ENCODE data around the gene TBC1D5. TPM values are rescaled to one million over a fixed set of nuclear protein-coding genes. Genes with fewer than 3 reads are reported as not detected.

The TBC1D5 gene
- total and polyA plus RNA-seq, 2 of the 4 experiments (the other 2 are of a cell fraction): 16.4 to 57.0 TPM

GRCh38 chr3:17288839-17289399 lies 453.5 kb downstream of the TBC1D5 start:
- Histone ChIP-seq H4K91ac (ENCODE audit: insufficient read depth, low read depth, low read length) (no peak overlapping the region), H3K4me3 (ENCODE audit: insufficient read depth, low read depth, low read length) (no peak overlapping the region), H4K20me1 (ENCODE audit: insufficient read depth, low read length) (no peaks in the 10 kb centered on the region), H3K4ac (ENCODE audit: low read depth, low read length) (no peak overlapping the region), H3K27ac (ENCODE audit: insufficient read depth, low read length) (no peak overlapping the region), H2AFZ (replicated peaks; ENCODE audit: low read length, poor library complexity) (no peak overlapping the region), H3K9me3 (ENCODE audit: control insufficient read depth, insufficient read depth, low read length) (no peaks in the 10 kb centered on the region), H3K9ac (ENCODE audit: low read depth, low read length) (no peak overlapping the region), H3K9me1 (ENCODE audit: insufficient read depth, low read length) (no peaks in the 10 kb centered on the region), H3K36me3 (ENCODE audit: control insufficient read depth, insufficient read depth, low read length) (no peaks in the 10 kb centered on the region), H3K27me3 (ENCODE audit: control insufficient read depth, insufficient read depth, low read length) (no peaks in the 10 kb centered on the region), H2AK9ac (replicated peaks; ENCODE audit: low read depth, low read length, poor library complexity) (no peak overlapping the region), H3K79me1 (ENCODE audit: low read depth in 1 of 2, low read length in 2 of 2) (no peaks in the 10 kb centered on the region), H3K56ac (ENCODE audit: extremely low read depth, insufficient read depth, low read length) (no peak overlapping the region), H2AK5ac (ENCODE audit: low read depth, low read length) (no peak overlapping the region), H4K8ac (ENCODE audit: low read depth in 2 of 2, low read length in 2 of 2) (no peak overlapping the region), H3K18ac (ENCODE audit: low read depth, low read length) (no peak overlapping the region), H3K23ac (ENCODE audit: low read depth, low read length) (no peak overlapping the region), H2BK5ac (ENCODE audit: low read depth, low read length, poor library complexity, severe bottlenecking) (no peak overlapping the region), H3K14ac (replicated peaks; ENCODE audit: low read depth, low read length) (no peak overlapping the region), H2BK15ac (ENCODE audit: low read depth, low read length) (no peak overlapping the region), H4K5ac (ENCODE audit: low read depth, low read length) (no peak overlapping the region), H3K4me1 (ENCODE audit: control insufficient read depth, insufficient read depth, low read length) (no peaks in the 10 kb centered on the region), H3K4me2 (ENCODE audit: low read depth, low read length) (no peak overlapping the region), H2BK120ac (ENCODE audit: low read depth, low read length) (no peak overlapping the region), H2BK20ac (ENCODE audit: low read depth, low read length) (no peak overlapping the region)
- ATAC-seq (ENCODE audit: low read depth): no peak
- in situ Hi-C loops (cut with MboI; ENCODE audit: low sequenced_read_pairs) (no loop called here), dilution Hi-C loops (cut with HindIII; ENCODE audit: low sequenced_read_pairs, unreplicated experiment) (no loop called here), intact Hi-C loops (cut with micrococcal nuclease) (no loop called here)
- DNase-seq: no peak
- POLR2A ChIA-PET (ENCODE audit: unreplicated experiment): no interaction called here
- CTCF ChIA-PET: no interaction called here
- WGBS, 2 experiments (ENCODE audit: extremely low coverage in 2 of 2, insufficient read length in 1 of 2): 98% methylated on average over 8 of the region's 14 CpGs; no CpG with 5 or more reads in 1 of the 2 experiments
- TF ChIP-seq ELK1 (IDR thresholded peaks at IDR 0.05; ENCODE audit: borderline replicate concordance, low read depth, low read length): no peak
- TF ChIP-seq FOS (IDR thresholded peaks at IDR 0.05; ENCODE audit: low read depth, low read length): no peak
- TF ChIP-seq, protein P1, sequence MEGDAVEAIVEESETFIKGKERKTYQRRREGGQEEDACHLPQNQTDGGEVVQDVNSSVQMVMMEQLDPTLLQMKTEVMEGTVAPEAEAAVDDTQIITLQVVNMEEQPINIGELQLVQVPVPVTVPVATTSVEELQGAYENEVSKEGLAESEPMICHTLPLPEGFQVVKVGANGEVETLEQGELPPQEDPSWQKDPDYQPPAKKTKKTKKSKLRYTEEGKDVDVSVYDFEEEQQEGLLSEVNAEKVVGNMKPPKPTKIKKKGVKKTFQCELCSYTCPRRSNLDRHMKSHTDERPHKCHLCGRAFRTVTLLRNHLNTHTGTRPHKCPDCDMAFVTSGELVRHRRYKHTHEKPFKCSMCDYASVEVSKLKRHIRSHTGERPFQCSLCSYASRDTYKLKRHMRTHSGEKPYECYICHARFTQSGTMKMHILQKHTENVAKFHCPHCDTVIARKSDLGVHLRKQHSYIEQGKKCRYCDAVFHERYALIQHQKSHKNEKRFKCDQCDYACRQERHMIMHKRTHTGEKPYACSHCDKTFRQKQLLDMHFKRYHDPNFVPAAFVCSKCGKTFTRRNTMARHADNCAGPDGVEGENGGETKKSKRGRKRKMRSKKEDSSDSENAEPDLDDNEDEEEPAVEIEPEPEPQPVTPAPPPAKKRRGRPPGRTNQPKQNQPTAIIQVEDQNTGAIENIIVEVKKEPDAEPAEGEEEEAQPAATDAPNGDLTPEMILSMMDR (conservative IDR thresholded peaks at IDR 0.05; ENCODE audit: low read depth, low read length): no peak
- no peak for TF ChIP-seq RAD21 (IDR thresholded peaks at IDR 0.05; ENCODE audit: low read length)
- no peak for TF ChIP-seq RCOR1 (IDR thresholded peaks at IDR 0.05; ENCODE audit: insufficient replicate concordance, low read length)
- TF ChIP-seq POLR2A (IDR thresholded peaks at IDR 0.05; ENCODE audit: low read depth, low read length): no peak
- no peak for TF ChIP-seq NFE2L2 (IDR thresholded peaks at IDR 0.05; ENCODE audit: low read depth, low read length)
- TF ChIP-seq, protein P2, sequence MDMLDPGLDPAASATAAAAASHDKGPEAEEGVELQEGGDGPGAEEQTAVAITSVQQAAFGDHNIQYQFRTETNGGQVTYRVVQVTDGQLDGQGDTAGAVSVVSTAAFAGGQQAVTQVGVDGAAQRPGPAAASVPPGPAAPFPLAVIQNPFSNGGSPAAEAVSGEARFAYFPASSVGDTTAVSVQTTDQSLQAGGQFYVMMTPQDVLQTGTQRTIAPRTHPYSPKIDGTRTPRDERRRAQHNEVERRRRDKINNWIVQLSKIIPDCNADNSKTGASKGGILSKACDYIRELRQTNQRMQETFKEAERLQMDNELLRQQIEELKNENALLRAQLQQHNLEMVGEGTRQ (IDR thresholded peaks at IDR 0.05; ENCODE audit: low read depth, low read length): no peak
- no peak for TF ChIP-seq CHD1 (IDR thresholded peaks at IDR 0.05; ENCODE audit: low read depth, low read length)
- TF ChIP-seq MAFK (IDR thresholded peaks at IDR 0.05; ENCODE audit: low read depth, low read length): no peak
- no TSS peak for BruUV-seq (replicated peaks)

Measured in IMR-90 (cell line).